ENCODE measurements around the gene ALB.

The ALB gene

GRCh38 chr4:73409012-73409862, 5.2 kb downstream of the ALB start:
- no peak for DNase-seq

- DNase-seq, result no peak
Measured at GRCh38 chr4:73409978-73410548, 6.0 kb downstream of the ALB start.

GRCh38 chr4:73410916-73411730, 7.0 kb downstream of the ALB start:
- DNase-seq, result no peak

- DNase-seq, result no peak
Measured at GRCh38 chr4:73411731-73412414, 7.8 kb downstream of the ALB start.

GRCh38 chr4:73413294-73413755, 9.2 kb downstream of the ALB start:
- DNase-seq, result no peak

- no peak for DNase-seq
Measured at GRCh38 chr4:73414936-73415271, 10.8 kb downstream of the ALB start.

GRCh38 chr4:73415807-73416238, 11.7 kb downstream of the ALB start:
- no peak for DNase-seq

GRCh38 chr4:73416423-73417087, 12.5 kb downstream of the ALB start:
- no peak for DNase-seq

GRCh38 chr4:73417342-73417741, 13.3 kb downstream of the ALB start:
- DNase-seq, result no peak

- no peak for DNase-seq
Measured at GRCh38 chr4:73417973-73418372, 13.9 kb downstream of the ALB start.

GRCh38 chr4:73418677-73419076, 14.6 kb downstream of the ALB start:
- DNase-seq, result no peak

- no peak for DNase-seq
Measured at GRCh38 chr4:73419106-73420038, 15.3 kb downstream of the ALB start.

- DNase-seq, result no peak
Measured at GRCh38 chr4:73420615-73421014, 16.5 kb downstream of the ALB start.

- DNase-seq, result no peak
Measured at GRCh38 chr4:73421708-73422457, 17.8 kb downstream of the ALB start.

- DNase-seq, result no peak
Measured at GRCh38 chr4:73422458-73422752, 18.3 kb downstream of the ALB start.

- no peak for DNase-seq
Measured at GRCh38 chr4:73423184-73423583, 19.1 kb downstream of the ALB start.

GRCh38 chr4:73426666-73427065, 22.6 kb downstream of the ALB start:
- no peak for DNase-seq

GRCh38 chr4:73429118-73429517, 25.0 kb downstream of the ALB start:
- no peak for DNase-seq

GRCh38 chr4:73429826-73430587, 25.9 kb downstream of the ALB start:
- DNase-seq, result no peak

- DNase-seq, result no peak
Measured at GRCh38 chr4:73431813-73432168, 27.7 kb downstream of the ALB start.
